ENCODE results near the gene SELENOM. TPM values are rescaled to one million over a fixed set of nuclear protein-coding genes. Genes with fewer than 3 reads are reported as not detected.
"Not testable (repeated sequence)": the region's sequence is repeated elsewhere in the genome, so short reads cannot be mapped to it uniquely, and the experiment has no call there.

SELENOM gene
- total RNA-seq, 1 experiment from 2014 or later = 11.0 TPM

DNA sequence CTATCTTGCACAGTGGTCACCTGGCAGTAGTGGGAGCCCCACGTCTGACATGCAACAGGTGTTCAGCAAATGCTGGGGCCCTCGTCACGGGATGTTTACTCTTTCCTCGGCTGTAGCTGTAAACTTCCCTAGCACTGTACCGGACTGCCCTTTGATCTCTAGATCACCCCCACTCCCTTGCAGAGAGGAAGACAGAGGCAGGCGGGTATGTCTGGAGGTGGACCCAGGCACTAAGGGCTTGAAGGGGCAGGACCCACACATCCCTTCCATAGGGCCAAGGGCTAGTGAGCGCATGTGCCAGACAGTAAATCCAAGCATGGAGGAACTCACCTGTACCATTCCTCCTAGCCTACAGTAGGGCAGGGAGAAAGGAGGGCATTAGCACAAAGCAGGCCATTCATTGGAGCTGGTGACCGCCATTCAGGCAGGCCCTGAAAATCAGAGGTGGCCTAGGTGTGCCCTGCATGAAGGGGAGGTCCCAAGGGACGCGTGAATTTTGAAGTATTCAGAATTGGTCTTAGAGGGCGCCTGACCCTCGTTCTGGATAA lies 28.2 kb downstream of the SELENOM start:
- DNase-seq (ENCODE audit: low read depth) = no peak

DNA sequence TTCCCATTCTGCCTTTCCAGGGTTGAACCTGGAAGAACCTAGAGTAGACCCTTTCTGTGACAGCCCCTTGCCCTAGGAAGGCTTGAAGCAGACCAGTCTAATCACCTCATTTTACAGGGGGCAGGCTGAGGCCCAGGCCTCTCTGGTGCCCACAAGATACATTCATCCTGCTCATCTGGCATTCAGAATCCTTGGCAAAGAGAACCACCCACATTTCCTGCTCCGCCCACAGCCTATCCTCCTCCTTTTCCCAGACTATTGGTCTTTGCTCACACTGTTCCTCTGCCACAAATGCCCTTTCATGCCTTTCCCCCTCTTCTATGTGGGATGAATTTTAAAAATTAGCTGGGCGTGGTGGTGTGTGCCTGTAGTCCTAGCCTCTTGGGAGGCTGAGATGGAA lies 29.0 kb downstream of the SELENOM start:
- DNase-seq (ENCODE audit: low read depth) = peak; percentile 52

- no peak for DNase-seq (ENCODE audit: low read depth)
These were observed 29.7 kb downstream of the SELENOM start for GRCh38 chr22:31077681-31078080.

- no peak for DNase-seq (ENCODE audit: low read depth)
These were observed 31.4 kb downstream of the SELENOM start for GRCh38 chr22:31075961-31076360.

DNA sequence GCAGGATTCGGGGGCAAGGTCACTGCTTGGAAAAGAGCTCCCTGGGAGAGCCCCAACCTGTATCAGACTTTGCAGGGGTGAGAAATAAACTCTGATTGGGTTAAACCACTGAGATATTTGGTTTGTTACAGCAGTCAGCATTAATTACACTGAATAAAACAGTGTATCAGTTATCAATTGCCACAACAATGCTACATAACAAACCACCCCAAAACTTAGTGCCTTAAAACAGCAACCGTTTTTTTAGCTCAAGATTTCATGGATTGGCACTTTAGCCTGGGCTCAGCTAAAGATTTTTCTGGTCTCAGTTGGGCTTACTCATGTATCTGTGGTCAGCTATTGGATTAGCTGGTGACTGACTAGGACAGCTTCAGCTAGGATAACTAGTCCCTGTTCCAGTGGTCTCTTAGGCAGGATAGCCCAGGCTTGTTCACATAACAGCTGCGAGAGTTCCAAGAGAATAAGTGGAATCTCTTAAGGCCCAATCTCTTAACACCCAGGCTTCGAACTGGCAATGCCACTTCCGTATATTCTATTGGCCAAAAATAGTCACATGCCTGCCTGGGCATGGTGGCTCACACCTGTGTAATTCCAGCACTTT lies 33.7 kb downstream of the SELENOM start:
- DNase-seq (ENCODE audit: low read depth) = not testable (repeated sequence)

GRCh38 chr22:31073125-31073524 lies 34.2 kb downstream of the SELENOM start:
- not testable (repeated sequence) for DNase-seq (ENCODE audit: low read depth)

DNA sequence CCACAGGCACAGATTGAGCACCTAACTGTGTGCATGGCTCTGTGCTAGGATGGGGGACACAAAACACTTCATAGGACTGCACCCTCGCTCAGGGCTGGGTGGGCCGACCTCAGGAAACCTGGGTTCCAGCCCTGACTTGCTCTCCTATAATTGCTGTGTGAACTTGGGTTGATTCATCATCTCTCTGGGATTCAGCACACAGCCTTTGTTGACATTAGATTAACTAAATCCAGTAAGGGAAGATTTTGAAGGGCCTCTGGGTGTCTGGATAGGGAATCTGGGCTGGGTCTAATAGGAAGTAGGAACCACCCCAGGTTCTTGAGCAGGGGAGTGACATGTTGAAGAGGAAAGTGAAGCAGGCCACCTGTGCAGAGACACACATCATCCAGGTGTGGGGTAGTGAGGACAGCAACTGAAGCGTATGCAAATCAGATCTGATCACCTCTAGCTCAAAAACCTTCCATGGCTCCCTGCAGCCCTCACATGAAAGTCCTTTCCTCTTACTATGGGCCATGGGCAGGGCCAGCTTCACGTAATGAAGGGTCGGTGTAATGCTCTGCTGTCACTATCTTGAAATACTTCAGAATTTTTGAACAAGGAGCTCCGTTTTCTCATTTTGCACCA lies 37.6 kb downstream of the SELENOM start:
- DNase-seq (ENCODE audit: low read depth) = not testable (repeated sequence)

GRCh38 chr22:31068970-31069369 lies 38.4 kb downstream of the SELENOM start:
- DNase-seq (ENCODE audit: low read depth) = no peak

- no peak for DNase-seq (ENCODE audit: low read depth)
These were observed 43.0 kb downstream of the SELENOM start for GRCh38 chr22:31064369-31064768.

- DNase-seq (ENCODE audit: low read depth) = no peak
These were observed 44.7 kb downstream of the SELENOM start for GRCh38 chr22:31062566-31063230.

GRCh38 chr22:31059663-31060062 lies 47.7 kb downstream of the SELENOM start:
- not testable (repeated sequence) for DNase-seq (ENCODE audit: low read depth)

- no peak for DNase-seq (ENCODE audit: low read depth)
These were observed 50.3 kb downstream of the SELENOM start for GRCh38 chr22:31056986-31057599.

GRCh38 chr22:31055635-31056159 lies 51.7 kb downstream of the SELENOM start:
- DNase-seq (ENCODE audit: low read depth) = peak; percentile 90

- DNase-seq (ENCODE audit: low read depth) = no peak
These were observed 52.2 kb downstream of the SELENOM start for GRCh38 chr22:31055117-31055634.

Other genes starting within 250 kb of the SELENOM start
- 24.8 and 27.4 TPM in 2 replicates for gene MORC2, start 138.8 kb downstream of the SELENOM start, total RNA-seq (2014; rRNA removed; shearing (Covaris generic))
- gene TUG1, start 138.3 kb downstream of the SELENOM start, total RNA-seq (2014; rRNA removed; shearing (Covaris generic)) = 31.0 and 40.4 TPM in 2 replicates
- gene SMTN, start 26.2 kb downstream of the SELENOM start, total RNA-seq (2014; rRNA removed; shearing (Covaris generic)) = 96.3 and 116 TPM in 2 replicates
- 0.23 and 0.88 TPM in 2 replicates for gene INPP5J, start 15.4 kb upstream of the SELENOM start, total RNA-seq (2014; rRNA removed; shearing (Covaris generic))
- 0.17 and 0.37 TPM in 2 replicates for gene PLA2G3, start 32.9 kb upstream of the SELENOM start, total RNA-seq (2014; rRNA removed; shearing (Covaris generic))
- gene RNF185, start 52.6 kb upstream of the SELENOM start, total RNA-seq (2014; rRNA removed; shearing (Covaris generic)) = 18.5 and 20.4 TPM in 2 replicates
- 18.7 and 19.9 TPM in 2 replicates for gene LIMK2, start 104.7 kb upstream of the SELENOM start, total RNA-seq (2014; rRNA removed; shearing (Covaris generic))
- gene PIK3IP1, start 184.9 kb upstream of the SELENOM start, total RNA-seq (2014; rRNA removed; shearing (Covaris generic)) = 1.1 and 1.3 TPM in 2 replicates
- gene PATZ1, start 238.8 kb upstream of the SELENOM start, total RNA-seq (2014; rRNA removed; shearing (Covaris generic)) = 15.3 and 17.8 TPM in 2 replicates

All from HT1080 (cell line).